Tibial nerve (tissue), 3 donors: ENCODE results near the gene SMIM41.

Experiments used
- EP300 ChIP-seq, 2 donors: sonication (generic); formaldehyde crosslinking; IDR thresholded peaks; one replicate each; pipeline ENCODE4 v1.6.1; 2017; ENCODE audit warnings: antibody characterized with exemption in 2 of 2, mild to moderate bottlenecking in 1 of 2
- POLR2A ChIP-seq, 2 donors: fragments of 450-650 bp; IDR thresholded peaks; one replicate each; pipeline ENCODE4 v1.6.1; 2017; ENCODE audit warnings: antibody characterized with exemption in 2 of 2, mild to moderate bottlenecking in 2 of 2, moderate library complexity in 2 of 2

- TF ChIP-seq POLR2A (IDR thresholded peaks at IDR 0.05) (no peak), EP300 (IDR thresholded peaks at IDR 0.05) (no peak)
These were observed 61.8 kb downstream of the SMIM41 start for GRCh38 chr12:52141306-52141705.
